ENCODE results near the gene MCTP2. TPM values are rescaled to one million over a fixed set of nuclear protein-coding genes. Genes with fewer than 3 reads are reported as not detected.

The MCTP2 gene
- total and polyA plus RNA-seq, 9 of the 15 experiments (the other 6 are each of a cell fraction or from before 2014, with no cell fraction given) = 0.07 TPM; not detected in 8

DNA sequence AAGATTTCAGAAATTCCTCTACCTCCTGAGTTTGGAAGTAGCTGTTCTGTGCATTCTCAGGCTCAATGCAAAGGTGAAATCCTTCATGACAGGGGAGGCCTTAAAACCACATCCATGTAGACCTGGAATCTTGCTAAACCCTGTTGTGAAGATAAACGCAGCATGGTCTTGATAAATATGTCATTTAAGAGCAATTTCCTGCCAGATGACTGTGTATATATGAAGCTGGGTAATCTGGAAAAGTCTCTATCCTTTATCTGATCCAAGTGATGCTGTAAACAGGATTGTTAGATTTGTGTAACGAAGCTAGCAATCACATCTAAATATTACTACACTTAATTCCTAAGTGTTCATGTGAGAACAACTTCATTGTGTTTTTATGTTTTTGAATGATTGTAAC is 9.1 kb downstream of the MCTP2 start:
- H3K4me3 ChIP-seq = no peak overlapping the region
- in situ Hi-C loops (cut with MboI) (no loop called here), intact Hi-C loops (cut with micrococcal nuclease) (no loop called here)
- ChIA-PET POLR2A (no interaction called here), CTCF (ENCODE audit: low intra/inter-chr PET ratio) (no interaction called here)
- H3K27me3 ChIP-seq (ENCODE audit: control insufficient read depth in 2 of 2, insufficient read depth in 2 of 2, low read length in 2 of 2) = no peaks in the 10 kb centered on the region
- no peak overlapping the region for H2AFZ ChIP-seq (ENCODE audit: low read depth, low read length)
- no peaks in the 10 kb centered on the region for H3K9me1 ChIP-seq (ENCODE audit: control insufficient read depth, insufficient read depth, low read length)
- H3K4me1 ChIP-seq (replicated peaks in 1 of 2; ENCODE audit: control insufficient read depth in 2 of 2, insufficient read depth in 2 of 2, low read length in 2 of 2) = no peaks in the 10 kb centered on the region
- no peaks in the 10 kb centered on the region for H4K20me1 ChIP-seq (replicated peaks; ENCODE audit: control insufficient read depth, insufficient read depth, low read length)
- WGBS (ENCODE audit: insufficient coverage, low coverage, missing lambda C conversion rate) = 0% methylated on average over 2 of the region's 2 CpGs
- no peak overlapping the region for H3K9ac ChIP-seq (ENCODE audit: insufficient read depth in 1 of 2, low read depth in 2 of 2, low read length in 2 of 2)
- no peak overlapping the region for H3K4me2 ChIP-seq (ENCODE audit: insufficient read depth, low read length)
- ATAC-seq (no peak), DNase-seq (ENCODE audit: extremely low read depth in 1 of 4, low spot score in 3 of 4) (no peak), FAIRE-seq (no peak)
- no peaks in the 10 kb centered on the region for H3K36me3 ChIP-seq (ENCODE audit: control insufficient read depth, insufficient read depth, low read length)
- TF ChIP-seq SNRNP70 (optimal IDR thresholded peaks at IDR 0.05; ENCODE audit: low read depth, low read length) (no peak), KDM2B (CRISPR knock-in tag; IDR thresholded peaks at IDR 0.05) (no peak), FOXA1 (IDR thresholded peaks at IDR 0.05; ENCODE audit: borderline replicate concordance) (no peak), ZNF699 (CRISPR knock-in tag; IDR thresholded peaks at IDR 0.05; ENCODE audit: insufficient replicate concordance) (no peak), FOXK2 (conservative IDR thresholded peaks at IDR 0.05 in 1 of 2, IDR thresholded peaks at IDR 0.05 in 1 of 2; ENCODE audit: low read depth in 2 of 2) (no peak), DIDO1 (tag; IDR thresholded peaks at IDR 0.05; ENCODE audit: low read depth) (no peak), CBFA2T2 (conservative IDR thresholded peaks at IDR 0.05) (no peak), ZNF316 (IDR thresholded peaks at IDR 0.05) (no peak), POLR2H (tag; IDR thresholded peaks at IDR 0.05; ENCODE audit: low read depth) (no peak), CREBBP (IDR thresholded peaks at IDR 0.05; ENCODE audit: low read depth, low read length) (no peak), CXXC5 (CRISPR knock-in tag; IDR thresholded peaks at IDR 0.05) (no peak), SMAD4 (CRISPR knock-in tag; conservative IDR thresholded peaks at IDR 0.05) (no peak), BCL6 (CRISPR knock-in tag; IDR thresholded peaks at IDR 0.05) (no peak), ZNF311 (CRISPR knock-in tag; IDR thresholded peaks at IDR 0.05) (no peak)
- TF ChIP-seq, protein P1, sequence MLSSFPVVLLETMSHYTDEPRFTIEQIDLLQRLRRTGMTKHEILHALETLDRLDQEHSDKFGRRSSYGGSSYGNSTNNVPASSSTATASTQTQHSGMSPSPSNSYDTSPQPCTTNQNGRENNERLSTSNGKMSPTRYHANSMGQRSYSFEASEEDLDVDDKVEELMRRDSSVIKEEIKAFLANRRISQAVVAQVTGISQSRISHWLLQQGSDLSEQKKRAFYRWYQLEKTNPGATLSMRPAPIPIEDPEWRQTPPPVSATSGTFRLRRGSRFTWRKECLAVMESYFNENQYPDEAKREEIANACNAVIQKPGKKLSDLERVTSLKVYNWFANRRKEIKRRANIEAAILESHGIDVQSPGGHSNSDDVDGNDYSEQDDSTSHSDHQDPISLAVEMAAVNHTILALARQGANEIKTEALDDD (IDR thresholded peaks at IDR 0.05) = no peak
- TF ChIP-seq, protein P2, sequence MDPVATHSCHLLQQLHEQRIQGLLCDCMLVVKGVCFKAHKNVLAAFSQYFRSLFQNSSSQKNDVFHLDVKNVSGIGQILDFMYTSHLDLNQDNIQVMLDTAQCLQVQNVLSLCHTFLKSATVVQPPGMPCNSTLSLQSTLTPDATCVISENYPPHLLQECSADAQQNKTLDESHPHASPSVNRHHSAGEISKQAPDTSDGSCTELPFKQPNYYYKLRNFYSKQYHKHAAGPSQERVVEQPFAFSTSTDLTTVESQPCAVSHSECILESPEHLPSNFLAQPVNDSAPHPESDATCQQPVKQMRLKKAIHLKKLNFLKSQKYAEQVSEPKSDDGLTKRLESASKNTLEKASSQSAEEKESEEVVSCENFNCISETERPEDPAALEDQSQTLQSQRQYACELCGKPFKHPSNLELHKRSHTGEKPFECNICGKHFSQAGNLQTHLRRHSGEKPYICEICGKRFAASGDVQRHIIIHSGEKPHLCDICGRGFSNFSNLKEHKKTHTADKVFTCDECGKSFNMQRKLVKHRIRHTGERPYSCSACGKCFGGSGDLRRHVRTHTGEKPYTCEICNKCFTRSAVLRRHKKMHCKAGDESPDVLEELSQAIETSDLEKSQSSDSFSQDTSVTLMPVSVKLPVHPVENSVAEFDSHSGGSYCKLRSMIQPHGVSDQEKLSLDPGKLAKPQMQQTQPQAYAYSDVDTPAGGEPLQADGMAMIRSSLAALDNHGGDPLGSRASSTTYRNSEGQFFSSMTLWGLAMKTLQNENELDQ (CRISPR knock-in tag; IDR thresholded peaks at IDR 0.05; ENCODE audit: borderline replicate concordance) = no peak
- TF ChIP-seq, protein P3, sequence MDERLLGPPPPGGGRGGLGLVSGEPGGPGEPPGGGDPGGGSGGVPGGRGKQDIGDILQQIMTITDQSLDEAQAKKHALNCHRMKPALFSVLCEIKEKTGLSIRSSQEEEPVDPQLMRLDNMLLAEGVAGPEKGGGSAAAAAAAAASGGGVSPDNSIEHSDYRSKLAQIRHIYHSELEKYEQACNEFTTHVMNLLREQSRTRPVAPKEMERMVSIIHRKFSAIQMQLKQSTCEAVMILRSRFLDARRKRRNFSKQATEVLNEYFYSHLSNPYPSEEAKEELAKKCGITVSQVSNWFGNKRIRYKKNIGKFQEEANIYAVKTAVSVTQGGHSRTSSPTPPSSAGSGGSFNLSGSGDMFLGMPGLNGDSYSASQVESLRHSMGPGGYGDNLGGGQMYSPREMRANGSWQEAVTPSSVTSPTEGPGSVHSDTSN (CRISPR knock-in tag; IDR thresholded peaks at IDR 0.05; ENCODE audit: low read depth) = no peak
- TF ChIP-seq, protein P3 (tag; conservative IDR thresholded peaks at IDR 0.05; ENCODE audit: low read depth) = no peak
- BruUV-seq (replicated peaks) = no TSS peak
- no peaks in the 10 kb centered on the region for H3K79me2 ChIP-seq (ENCODE audit: control insufficient read depth, insufficient read depth, low read length)
- H3K27ac ChIP-seq (ENCODE audit: extremely low read depth, low read depth, low read length) = no peak overlapping the region
- peaks cover 3% of the 10 kb centered on the region; the same call in 1 of the 2 replicates for H3K9me3 ChIP-seq (replicated peaks; ENCODE audit: control insufficient read depth, insufficient read depth, low read depth, low read length)

Measured in K562 (cell line).